SHP77 (cell line): ENCODE measurements around the gene NCKAP5.
A peak's percentile ranks its signal among the peaks of the same experiment; 100 is the strongest.
"Not testable (repeated sequence)": the region's sequence is repeated elsewhere in the genome, so short reads cannot be mapped to it uniquely, and the experiment has no call there.

Experiments used
- DNase-seq, 2 experiments: peaks; one replicate each; lab custom pipeline; 2025; lab: John Stamatoyannopoulos, UW

NCKAP5 gene

GRCh38 chr2:133497270-133497893 is 70.9 kb downstream of the NCKAP5 start:
- DNase-seq, result no peak

- DNase-seq, result no peak
These were observed 71.6 kb downstream of the NCKAP5 start for GRCh38 chr2:133496501-133497269.

- no peak for DNase-seq
These were observed 73.0 kb downstream of the NCKAP5 start for GRCh38 chr2:133495226-133495625.

- DNase-seq, result no peak
These were observed 75.4 kb downstream of the NCKAP5 start for GRCh38 chr2:133492719-133493380.

- no peak for DNase-seq
These were observed 77.8 kb downstream of the NCKAP5 start for GRCh38 chr2:133490411-133490980.

GRCh38 chr2:133489641-133490410 is 78.4 kb downstream of the NCKAP5 start:
- no peak for DNase-seq

- no peak for DNase-seq
These were observed 79.1 kb downstream of the NCKAP5 start for GRCh38 chr2:133489146-133489545.

- no peak for DNase-seq
These were observed 81.5 kb downstream of the NCKAP5 start for GRCh38 chr2:133486771-133487191.

GRCh38 chr2:133485868-133486267 is 82.4 kb downstream of the NCKAP5 start:
- DNase-seq, result no peak

- no peak for DNase-seq
These were observed 83.5 kb downstream of the NCKAP5 start for GRCh38 chr2:133484784-133485183.

- DNase-seq, result no peak
These were observed 84.2 kb downstream of the NCKAP5 start for GRCh38 chr2:133484106-133484505.

GRCh38 chr2:133483181-133483580 is 85.1 kb downstream of the NCKAP5 start:
- DNase-seq, result no peak

- peak; percentile 16 to 24 for DNase-seq
These were observed 87.4 kb downstream of the NCKAP5 start for GRCh38 chr2:133480707-133481429.

GRCh38 chr2:133477616-133477990 is 90.7 kb downstream of the NCKAP5 start:
- no peak for DNase-seq

- DNase-seq, result no peak
These were observed 91.2 kb downstream of the NCKAP5 start for GRCh38 chr2:133476931-133477615.

- DNase-seq, result no peak
These were observed 92.0 kb downstream of the NCKAP5 start for GRCh38 chr2:133476286-133476685.

- no peak for DNase-seq
These were observed 92.7 kb downstream of the NCKAP5 start for GRCh38 chr2:133475610-133476009.

GRCh38 chr2:133470446-133470845 is 97.8 kb downstream of the NCKAP5 start:
- DNase-seq, result not testable (repeated sequence)

GRCh38 chr2:133462811-133463210 is 105.5 kb downstream of the NCKAP5 start:
- no peak for DNase-seq

- DNase-seq, result no peak
These were observed 106.8 kb downstream of the NCKAP5 start for GRCh38 chr2:133461484-133461883.

GRCh38 chr2:133459590-133459989 is 108.7 kb downstream of the NCKAP5 start:
- no peak for DNase-seq
